GM12874 (cell line): ENCODE results near the gene MYO5C.

Experiments
- TF ChIP-seq, protein P1 (sequence below): IDR thresholded peaks from 2 replicates; pipeline ENCODE4 v1.5.1; 2011; ENCODE audit warnings: low read depth, mild to moderate bottlenecking, control low read depth, low read length, moderate library complexity; ENCODE audit not compliant: insufficient read depth

MYO5C gene

DNA sequence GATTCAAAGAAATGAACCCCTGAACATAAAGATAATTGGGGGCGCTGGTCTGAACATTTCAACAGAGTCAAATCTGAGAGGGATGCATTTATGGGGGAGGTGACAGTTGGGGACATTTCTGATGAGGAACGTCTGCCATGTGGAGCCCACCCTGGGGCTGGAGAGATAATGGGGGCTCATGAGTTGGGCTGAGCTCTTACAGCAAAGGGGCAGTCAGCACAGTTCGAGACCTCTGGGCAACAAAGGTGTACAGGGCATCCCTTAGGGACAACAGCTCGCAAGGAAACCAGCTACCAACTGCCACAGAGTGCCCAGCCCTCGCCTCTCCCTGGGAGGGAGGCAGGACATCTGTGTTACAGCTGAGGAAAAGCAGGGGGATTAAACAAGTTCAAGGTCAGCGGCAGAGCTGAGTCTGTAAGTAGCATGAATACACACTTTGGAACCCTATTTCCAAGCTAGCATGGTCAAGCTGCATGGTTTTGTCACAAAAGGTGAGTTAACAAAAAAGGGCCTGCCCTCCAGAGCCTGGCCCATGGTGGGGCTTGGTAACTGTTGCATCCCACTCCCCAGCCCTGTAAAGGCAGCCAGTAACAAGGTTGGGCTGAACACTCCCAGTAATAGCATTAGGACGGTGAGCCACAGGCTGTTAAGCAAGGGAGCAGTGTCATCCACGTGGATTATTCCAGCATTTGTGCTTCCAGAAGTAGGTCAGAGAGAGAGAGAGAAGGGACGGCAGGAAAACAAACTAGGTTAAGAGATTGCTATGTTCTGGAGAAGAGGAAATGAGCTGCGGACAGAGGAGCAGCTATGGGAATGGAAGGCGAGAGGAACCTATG lies 108.7 kb downstream of the MYO5C start:
- TF ChIP-seq, protein P1, sequence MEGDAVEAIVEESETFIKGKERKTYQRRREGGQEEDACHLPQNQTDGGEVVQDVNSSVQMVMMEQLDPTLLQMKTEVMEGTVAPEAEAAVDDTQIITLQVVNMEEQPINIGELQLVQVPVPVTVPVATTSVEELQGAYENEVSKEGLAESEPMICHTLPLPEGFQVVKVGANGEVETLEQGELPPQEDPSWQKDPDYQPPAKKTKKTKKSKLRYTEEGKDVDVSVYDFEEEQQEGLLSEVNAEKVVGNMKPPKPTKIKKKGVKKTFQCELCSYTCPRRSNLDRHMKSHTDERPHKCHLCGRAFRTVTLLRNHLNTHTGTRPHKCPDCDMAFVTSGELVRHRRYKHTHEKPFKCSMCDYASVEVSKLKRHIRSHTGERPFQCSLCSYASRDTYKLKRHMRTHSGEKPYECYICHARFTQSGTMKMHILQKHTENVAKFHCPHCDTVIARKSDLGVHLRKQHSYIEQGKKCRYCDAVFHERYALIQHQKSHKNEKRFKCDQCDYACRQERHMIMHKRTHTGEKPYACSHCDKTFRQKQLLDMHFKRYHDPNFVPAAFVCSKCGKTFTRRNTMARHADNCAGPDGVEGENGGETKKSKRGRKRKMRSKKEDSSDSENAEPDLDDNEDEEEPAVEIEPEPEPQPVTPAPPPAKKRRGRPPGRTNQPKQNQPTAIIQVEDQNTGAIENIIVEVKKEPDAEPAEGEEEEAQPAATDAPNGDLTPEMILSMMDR: no peak

DNA sequence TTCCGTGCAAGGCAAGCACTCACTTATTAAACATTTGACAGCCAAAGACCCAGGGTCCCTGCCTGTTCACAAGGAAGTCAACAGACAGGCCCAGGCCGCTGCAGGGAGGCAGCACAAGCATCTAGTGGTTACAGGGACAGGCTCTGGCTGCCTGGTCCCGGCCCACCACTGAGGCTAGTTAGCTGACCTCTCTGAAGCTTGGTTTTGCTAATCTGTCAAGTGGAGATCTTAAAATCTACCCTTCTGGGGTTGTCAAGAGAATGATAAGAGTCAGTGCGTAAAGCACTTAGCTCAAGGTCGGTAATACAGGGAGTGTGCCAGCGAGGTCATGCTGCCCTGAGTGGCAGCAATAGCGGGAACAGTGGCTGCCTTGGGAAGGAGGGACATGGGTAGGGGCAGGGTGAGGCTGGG lies 110.4 kb downstream of the MYO5C start:
- TF ChIP-seq, protein P1: no peak

DNA sequence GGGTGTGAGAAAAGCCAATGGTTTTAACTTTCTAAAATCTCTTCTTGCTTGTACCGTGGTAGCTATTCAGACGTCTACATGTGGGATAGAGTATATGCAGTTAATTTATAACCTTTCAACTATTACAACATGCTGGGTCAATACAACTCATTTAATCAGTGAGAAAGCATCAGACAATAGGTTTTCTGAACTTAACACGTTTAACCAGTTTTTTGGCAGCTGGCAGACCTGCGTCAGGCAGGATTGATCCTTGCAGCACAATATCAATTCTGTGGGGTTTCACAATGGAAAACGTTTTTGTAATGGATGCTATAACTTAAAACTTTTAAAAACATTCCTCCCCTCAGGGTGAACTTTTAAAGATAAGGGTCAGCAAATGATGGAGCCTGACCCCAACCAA lies 110.9 kb downstream of the MYO5C start:
- TF ChIP-seq, protein P1: no peak

DNA sequence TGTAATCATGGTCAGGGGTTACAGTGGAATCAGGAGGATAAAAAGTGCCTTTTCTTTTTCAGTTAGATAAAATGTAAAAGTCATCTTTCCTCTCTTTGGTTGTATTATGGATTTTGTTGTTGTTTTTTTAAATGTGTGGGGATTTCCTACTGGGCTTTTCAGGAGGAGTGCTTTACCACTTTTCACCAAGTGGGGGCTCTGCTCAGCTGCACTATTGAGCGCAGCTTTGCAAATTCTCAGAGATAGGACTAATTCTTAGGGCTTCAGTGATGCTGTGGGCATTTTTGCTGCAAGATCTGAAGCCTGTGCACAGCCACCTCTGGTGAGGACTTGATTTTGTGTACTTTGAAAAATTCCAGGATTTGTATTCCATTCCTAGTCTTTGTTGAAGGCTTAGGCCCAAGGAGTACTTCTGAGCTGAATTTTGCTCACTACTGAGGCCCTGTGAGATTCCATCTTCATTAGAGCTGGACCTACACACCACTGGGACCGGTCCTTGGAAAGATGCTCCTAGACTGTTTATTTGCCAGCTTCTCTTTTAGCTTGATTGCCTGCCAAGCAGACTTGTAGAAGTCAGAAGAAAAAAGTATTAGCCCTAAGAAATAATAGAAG lies 111.9 kb downstream of the MYO5C start:
- TF ChIP-seq, protein P1: peak; percentile 39; the same call in 1 of the 2 replicates

DNA sequence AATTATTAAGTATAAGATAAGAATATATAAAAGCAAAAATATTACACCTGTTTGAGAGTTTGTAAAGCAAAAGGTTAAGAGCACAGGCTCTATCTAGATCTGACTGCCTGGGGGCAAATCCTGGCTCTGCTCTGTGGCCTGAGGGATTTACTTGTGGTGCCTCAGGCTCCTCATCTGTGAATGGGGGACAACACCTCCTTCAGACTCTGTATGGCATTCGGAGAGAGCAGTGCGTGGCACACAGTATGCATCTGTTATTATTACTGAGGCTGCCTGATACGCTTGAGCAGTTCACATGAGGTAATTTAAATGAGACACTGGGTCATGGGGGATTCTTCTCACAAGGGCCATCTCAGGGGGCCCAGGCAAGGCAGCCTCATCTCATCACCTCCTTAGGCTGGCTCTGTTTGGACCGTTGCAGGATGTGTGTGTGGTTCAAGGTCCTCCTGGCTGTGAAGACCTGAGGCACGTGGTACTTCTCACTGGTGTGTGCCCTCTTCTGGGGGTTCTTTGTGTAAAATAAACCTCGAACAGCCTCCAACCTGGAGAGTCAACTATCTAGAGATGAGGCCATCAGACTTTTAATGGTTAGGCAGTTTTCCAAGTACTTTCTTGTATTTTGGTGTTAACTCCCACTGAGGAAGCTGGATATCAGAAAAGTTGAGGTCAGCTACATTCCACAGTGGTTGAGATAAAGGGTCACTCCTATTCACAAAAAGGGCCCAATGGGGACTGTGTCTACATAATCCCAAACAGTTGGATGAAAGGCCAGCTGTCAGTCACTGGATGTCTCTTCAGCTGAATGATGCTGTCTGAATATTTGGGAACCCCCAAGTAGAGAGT lies 113.4 kb downstream of the MYO5C start:
- TF ChIP-seq, protein P1: no peak

DNA sequence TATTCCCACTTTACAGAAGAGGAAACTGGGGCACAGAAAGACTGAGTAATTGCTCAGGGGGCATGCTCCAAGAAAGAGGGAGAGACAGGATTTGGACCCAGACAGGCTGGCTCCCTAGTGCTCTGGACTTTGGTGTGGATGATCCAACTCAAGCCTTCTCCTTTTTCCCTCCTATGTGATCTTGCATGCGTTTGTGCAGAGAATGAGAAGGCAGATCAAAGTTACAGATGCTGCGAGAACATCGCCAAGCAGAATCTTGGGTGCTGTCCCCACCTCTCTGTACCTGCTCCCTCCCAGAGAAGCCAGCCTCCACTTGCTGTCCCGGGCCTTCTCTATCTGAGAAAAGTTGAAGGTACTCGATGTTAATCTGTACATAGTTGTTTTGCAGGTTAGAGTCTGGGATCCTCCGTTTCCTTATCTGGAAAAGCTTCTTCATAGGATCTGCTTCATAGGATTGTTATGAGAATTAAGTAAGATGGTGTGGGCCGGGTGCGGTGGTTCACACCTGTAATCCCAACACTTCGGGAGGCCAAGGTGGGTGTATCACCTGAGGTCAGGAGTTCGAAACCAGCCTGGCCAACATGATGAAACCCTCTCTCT lies 114.7 kb downstream of the MYO5C start:
- TF ChIP-seq, protein P1: no peak
